ENCODE data around the gene TSSK2.

The TSSK2 gene

GRCh38 chr22:19169002-19169946, 38.2 kb downstream of the TSSK2 start:
- no peak for TF ChIP-seq CTCF (IDR thresholded peaks at IDR 0.05; ENCODE audit: low read depth, low read length, missing control alignments)
- H3K4me3 ChIP-seq (replicated peaks; ENCODE audit: low read depth, low read length): peak overlapping the region; percentile 31
- DNase-seq (ENCODE audit: extremely low read depth, low read depth): no peak

- DNase-seq (ENCODE audit: extremely low read depth, low read depth): no peak
- no peak for TF ChIP-seq CTCF (IDR thresholded peaks at IDR 0.05; ENCODE audit: low read depth, low read length, missing control alignments)
- H3K4me3 ChIP-seq (replicated peaks; ENCODE audit: low read depth, low read length): no peak overlapping the region; the same call in 1 of the 2 replicates
These were observed 38.8 kb downstream of the TSSK2 start for GRCh38 chr22:19169947-19170318.

- DNase-seq (ENCODE audit: extremely low read depth, low read depth): no peak
- peak overlapping the region; percentile 94 for H3K4me3 ChIP-seq (replicated peaks; ENCODE audit: low read depth, low read length)
- no peak for TF ChIP-seq CTCF (IDR thresholded peaks at IDR 0.05; ENCODE audit: low read depth, low read length, missing control alignments)
These were observed 41.3 kb downstream of the TSSK2 start for GRCh38 chr22:19172213-19173046.

- DNase-seq (ENCODE audit: extremely low read depth, low read depth): no peak
- peak overlapping the region; percentile 94 for H3K4me3 ChIP-seq (replicated peaks; ENCODE audit: low read depth, low read length)
- TF ChIP-seq CTCF (IDR thresholded peaks at IDR 0.05; ENCODE audit: low read depth, low read length, missing control alignments): no peak
These were observed 42.2 kb downstream of the TSSK2 start for GRCh38 chr22:19173047-19174035.

- peak; percentile 67 for DNase-seq (ENCODE audit: extremely low read depth, low read depth)
- H3K4me3 ChIP-seq (replicated peaks; ENCODE audit: low read depth, low read length): peak overlapping the region; percentile 94
- no peak for TF ChIP-seq CTCF (IDR thresholded peaks at IDR 0.05; ENCODE audit: low read depth, low read length, missing control alignments)
These were observed 43.3 kb downstream of the TSSK2 start for GRCh38 chr22:19174106-19175025.
